ENCODE results near the gene PPP1R16B.

DNA sequence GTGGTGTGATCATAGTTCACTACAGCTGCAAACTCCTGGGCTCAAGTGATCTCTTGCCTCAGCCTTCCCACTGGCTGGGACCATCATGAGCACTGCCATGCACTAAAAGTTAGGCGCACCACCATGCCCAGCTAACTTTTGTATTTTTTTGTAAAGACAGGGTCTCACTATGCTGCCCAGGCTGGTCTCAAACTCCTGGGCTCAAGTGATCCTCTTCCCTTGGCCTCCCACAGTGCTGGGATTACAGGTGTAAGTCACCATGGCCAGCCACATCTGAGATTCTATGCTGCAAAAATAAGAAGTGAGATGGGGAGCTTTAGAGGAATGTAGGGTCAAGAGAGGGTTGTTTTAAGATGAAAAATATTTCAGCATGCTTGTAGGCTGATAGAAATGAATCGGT lies 119.2 kb downstream of the PPP1R16B start:
- no peak for TF ChIP-seq EZH2phosphoT487 (IDR thresholded peaks at IDR 0.05; ENCODE audit: low read depth)
- TF ChIP-seq, protein P1, sequence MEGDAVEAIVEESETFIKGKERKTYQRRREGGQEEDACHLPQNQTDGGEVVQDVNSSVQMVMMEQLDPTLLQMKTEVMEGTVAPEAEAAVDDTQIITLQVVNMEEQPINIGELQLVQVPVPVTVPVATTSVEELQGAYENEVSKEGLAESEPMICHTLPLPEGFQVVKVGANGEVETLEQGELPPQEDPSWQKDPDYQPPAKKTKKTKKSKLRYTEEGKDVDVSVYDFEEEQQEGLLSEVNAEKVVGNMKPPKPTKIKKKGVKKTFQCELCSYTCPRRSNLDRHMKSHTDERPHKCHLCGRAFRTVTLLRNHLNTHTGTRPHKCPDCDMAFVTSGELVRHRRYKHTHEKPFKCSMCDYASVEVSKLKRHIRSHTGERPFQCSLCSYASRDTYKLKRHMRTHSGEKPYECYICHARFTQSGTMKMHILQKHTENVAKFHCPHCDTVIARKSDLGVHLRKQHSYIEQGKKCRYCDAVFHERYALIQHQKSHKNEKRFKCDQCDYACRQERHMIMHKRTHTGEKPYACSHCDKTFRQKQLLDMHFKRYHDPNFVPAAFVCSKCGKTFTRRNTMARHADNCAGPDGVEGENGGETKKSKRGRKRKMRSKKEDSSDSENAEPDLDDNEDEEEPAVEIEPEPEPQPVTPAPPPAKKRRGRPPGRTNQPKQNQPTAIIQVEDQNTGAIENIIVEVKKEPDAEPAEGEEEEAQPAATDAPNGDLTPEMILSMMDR (IDR thresholded peaks at IDR 0.05; ENCODE audit: low read depth, low read length): no peak
